Measurements from ENCODE around the gene TAC4. TPM values are rescaled to one million over a fixed set of nuclear protein-coding genes. Genes with fewer than 3 reads are reported as not detected.
A peak's percentile ranks its signal among the peaks of the same experiment; 100 is the strongest.

Gene TAC4, protein sequence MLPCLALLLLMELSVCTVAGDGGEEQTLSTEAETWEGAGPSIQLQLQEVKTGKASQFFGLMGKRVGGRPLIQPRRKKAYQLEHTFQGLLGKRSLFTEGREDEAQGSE
- total RNA-seq (2014; rRNA removed; shearing (Covaris generic)) = not detected in 2 replicates
- polyA plus RNA-seq (2014; cell fraction: nucleus; rRNA removed) = not detected in 2 replicates

GRCh38 chr17:49848019-49848473 lies at the start of gene TAC4:
TAC4 (minus strand) TSS chr17:49848069; CDS start chr17:49848017, 52 bp downstream.
- DNase-seq (ENCODE audit: extremely low read depth, low read depth) = no peak

DNA sequence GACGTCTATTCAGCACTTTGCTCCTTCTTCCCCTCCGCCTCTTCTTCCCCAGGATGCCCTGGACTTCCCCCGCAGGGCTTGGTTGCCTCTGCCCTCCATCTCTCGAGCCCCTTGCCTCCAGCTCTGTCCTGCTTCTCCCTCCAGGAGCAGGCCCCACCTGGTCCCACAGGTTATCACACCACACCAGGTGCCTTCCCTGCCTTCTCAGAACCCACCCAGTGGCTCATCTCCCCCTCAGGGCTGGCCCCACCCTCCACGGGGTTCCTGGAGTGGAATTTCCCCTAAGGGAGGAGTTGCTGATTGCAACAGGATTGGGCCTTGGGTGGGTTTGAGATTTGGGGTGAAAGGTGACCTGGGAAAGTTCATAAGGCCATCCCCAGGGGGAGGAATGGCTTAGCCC lies 49.0 kb upstream of the TAC4 start:
- DNase-seq (ENCODE audit: extremely low read depth, low read depth) = no peak

- DNase-seq (ENCODE audit: extremely low read depth, low read depth) = no peak
Measured at GRCh38 chr17:49896222-49896621, 48.4 kb upstream of the TAC4 start.

GRCh38 chr17:49895812-49896211 lies 47.9 kb upstream of the TAC4 start:
- DNase-seq (ENCODE audit: extremely low read depth, low read depth) = no peak

- no peak for DNase-seq (ENCODE audit: extremely low read depth, low read depth)
Measured at GRCh38 chr17:49894761-49895160, 46.9 kb upstream of the TAC4 start.

- no peak for DNase-seq (ENCODE audit: extremely low read depth, low read depth)
Measured at GRCh38 chr17:49891694-49892389, 44.0 kb upstream of the TAC4 start.

- no peak for DNase-seq (ENCODE audit: extremely low read depth, low read depth)
Measured at GRCh38 chr17:49891271-49891670, 43.4 kb upstream of the TAC4 start.

GRCh38 chr17:49890852-49891251 lies 43.0 kb upstream of the TAC4 start:
- no peak for DNase-seq (ENCODE audit: extremely low read depth, low read depth)

GRCh38 chr17:49890077-49890821 lies 42.4 kb upstream of the TAC4 start:
- DNase-seq (ENCODE audit: extremely low read depth, low read depth) = no peak

DNA sequence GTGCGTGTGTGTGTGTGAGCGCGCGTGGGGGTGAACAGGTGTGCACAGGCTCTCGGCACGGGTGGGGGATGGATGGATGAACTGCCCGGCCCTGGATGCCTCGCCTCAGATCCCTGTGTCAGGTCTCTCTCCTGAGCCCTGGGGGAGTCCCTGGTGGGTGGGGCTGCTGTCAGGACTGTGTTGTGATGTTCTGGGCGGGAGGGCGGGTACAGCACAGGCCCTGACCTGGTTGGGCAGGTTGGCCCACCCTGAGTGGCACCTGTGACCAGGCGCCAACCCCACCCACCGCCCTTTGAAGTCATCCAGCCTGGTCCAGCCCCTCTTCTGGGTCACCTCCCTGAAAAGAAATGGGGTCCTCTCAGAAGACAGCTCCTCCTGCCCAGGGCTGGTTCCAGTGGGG lies 41.6 kb upstream of the TAC4 start:
- no peak for DNase-seq (ENCODE audit: extremely low read depth, low read depth)

DNA sequence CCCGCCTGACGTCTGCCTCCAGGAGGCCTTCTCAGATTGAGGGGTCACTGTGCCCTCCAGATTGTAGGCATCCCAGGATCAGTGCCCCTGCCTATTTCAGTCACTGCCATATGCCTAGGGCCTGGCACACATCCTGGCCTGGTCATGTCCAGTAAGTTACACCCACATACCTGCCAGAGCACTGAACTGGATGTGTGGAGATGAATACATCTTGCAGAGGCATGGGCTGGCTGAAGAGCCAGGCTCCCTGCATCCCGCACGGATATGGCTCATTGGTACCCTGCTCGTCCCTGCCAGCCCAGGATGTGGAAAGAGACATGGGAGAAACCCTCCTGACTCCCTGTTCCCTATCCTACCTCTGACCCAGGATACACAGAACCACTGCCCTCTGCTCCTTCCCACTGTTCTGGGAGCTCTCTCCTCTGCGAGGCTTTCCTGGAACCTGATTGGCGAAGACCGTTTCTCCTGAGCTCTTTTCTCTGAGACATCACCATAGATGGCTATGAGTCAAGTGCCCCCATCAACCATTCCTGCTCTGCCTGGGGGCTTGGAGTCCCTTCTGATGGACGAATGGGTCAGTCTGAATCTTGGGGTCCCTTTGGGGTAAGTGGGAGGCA lies 40.0 kb upstream of the TAC4 start:
- DNase-seq (ENCODE audit: extremely low read depth, low read depth) = no peak

DNA sequence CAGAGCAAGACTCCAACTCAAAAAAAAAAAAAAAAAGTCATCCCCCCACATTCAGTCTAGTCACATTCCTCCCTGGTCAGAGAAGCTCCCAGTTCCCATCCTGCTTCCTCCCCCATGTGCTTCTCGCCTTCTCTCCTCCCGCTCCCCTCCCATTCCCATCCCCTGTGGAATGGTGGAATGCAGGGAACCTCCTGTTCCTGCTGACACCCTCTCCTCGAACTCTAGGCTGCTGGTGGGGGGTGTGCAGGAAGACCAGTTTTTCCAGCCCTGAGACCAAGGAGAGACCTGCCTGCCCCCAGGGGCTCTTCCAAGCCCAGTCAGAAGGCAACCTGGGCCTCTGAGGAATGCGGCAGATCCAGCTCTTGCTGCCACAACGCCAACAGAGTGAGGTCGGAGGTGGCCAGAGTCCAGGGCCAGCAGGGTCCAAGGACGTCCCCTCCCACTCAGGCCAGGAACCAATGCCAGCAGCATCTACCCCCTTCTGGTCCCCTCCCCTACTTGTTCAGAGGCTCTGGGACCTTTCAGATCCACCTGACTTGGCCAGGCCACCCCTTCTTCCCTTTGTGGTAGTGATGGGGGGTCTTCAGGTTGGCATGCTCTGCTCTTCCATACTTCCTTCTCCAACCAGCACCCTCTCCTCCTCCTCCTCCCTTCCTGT lies 39.3 kb upstream of the TAC4 start:
- no peak for DNase-seq (ENCODE audit: extremely low read depth, low read depth)

- no peak for DNase-seq (ENCODE audit: extremely low read depth, low read depth)
Measured at GRCh38 chr17:49886036-49886435, 38.2 kb upstream of the TAC4 start.

DNA sequence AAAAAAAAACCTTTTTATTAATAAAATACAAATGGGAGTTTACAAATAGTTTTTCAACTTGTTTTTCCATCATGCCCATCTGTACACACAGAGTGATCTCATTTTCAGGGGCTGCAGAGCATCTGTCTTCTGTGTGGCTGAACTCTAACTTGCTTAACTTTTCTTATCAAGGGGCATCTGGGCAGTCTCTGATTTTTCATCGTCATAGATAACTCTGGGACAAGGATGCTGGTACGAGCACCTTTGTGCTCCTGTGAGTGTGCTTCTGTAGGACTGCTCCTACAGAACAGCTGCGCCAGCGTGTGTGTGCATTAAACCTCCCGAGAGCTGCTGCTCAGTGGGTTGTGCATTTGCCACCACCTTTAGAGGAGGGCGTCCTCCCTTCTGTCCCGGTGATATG lies 34.6 kb upstream of the TAC4 start:
- DNase-seq (ENCODE audit: extremely low read depth, low read depth) = no peak

DNA sequence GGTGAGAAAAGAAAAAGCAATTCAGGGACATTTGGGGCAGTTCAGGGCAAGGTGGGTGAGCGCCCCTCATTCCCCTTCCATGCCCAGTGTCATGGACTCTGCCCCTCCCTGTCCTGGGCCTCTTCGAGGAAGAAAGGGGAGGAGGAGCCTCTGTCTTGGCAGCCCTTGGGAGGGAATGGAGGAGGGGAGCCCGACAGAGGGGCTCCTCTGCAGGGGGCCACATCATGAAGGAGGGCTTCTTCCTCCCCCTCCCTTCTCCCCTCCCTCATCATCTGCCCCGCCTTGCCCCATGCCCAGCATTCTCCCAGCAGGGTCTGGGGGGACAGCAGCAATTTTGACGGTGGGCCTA lies 33.2 kb upstream of the TAC4 start:
- no peak for DNase-seq (ENCODE audit: extremely low read depth, low read depth)

GRCh38 chr17:49880291-49881053 lies 32.6 kb upstream of the TAC4 start:
- DNase-seq (ENCODE audit: extremely low read depth, low read depth) = peak; percentile 56

DNA sequence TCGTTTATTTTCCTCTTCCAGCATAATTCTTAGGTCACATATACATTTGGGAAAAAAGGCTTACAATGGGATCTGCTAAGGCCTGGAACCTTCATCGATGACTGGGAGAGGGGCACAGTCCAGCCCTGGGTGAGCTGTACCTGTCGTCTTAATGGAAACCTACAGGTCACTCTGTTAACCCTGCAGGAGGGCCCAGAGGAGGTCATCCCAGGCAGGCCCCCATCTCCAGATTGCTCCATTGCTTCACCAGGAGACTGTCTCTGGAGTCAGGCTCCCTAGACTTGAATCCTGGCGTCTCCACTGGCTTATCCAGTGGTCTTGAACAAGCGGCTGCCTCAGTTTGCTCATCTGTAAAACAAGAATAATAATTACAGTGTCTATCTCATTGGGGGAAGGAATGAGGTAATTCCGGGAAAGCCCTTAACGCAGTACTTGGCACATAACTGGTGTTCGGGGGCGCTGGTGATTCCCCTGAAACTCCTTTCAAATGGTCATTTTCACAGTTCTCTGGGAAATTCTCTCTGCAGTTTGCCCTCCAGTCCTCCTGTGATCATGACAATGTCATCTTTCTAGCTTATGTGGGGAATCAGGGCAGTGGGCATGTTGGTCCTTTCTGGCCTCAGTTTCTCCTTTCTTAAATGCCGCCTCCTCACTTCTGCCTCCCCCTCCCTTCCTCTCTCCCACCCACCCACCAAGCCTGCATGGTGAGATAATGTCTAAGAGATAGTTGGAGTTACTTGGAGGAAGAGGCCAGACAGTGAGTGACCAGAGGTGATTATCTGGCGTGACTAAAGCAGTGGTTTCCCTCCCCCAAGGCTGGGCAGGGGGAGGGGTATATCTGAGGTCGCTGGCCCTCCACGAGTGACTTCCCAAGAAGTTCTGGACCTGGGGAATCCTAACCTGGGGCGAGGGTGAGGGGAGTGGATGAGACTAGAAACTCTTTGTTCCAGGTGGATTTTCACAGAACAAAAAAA lies 31.3 kb upstream of the TAC4 start:
- DNase-seq (ENCODE audit: extremely low read depth, low read depth) = no peak

GRCh38 chr17:49875685-49876084 lies 27.8 kb upstream of the TAC4 start:
- DNase-seq (ENCODE audit: extremely low read depth, low read depth) = no peak

GRCh38 chr17:49874911-49875310 lies 27.0 kb upstream of the TAC4 start:
- no peak for DNase-seq (ENCODE audit: extremely low read depth, low read depth)

Data from NCI-H460 (cell line).